ENCODE results near the gene NRXN3. TPM values are rescaled to one million over a fixed set of nuclear protein-coding genes. Genes with fewer than 3 reads are reported as not detected.

NRXN3 gene
- total RNA-seq, 2 donors from 2014 or later: 1.3 to 2.3 TPM

GRCh38 chr14:79027138-79027537 lies 857.0 kb downstream of the NRXN3 start:
- WGBS, 2 donors: 77% methylated on average over 3 of the region's 3 CpGs
- TF ChIP-seq POLR2A (IDR thresholded peaks at IDR 0.05) (no peak), CTCF (IDR thresholded peaks at IDR 0.05) (no peak)
- DNase-seq (no peak), ATAC-seq (no peak)
- Histone ChIP-seq H3K36me3 (replicated peaks in 1 of 2; ENCODE audit: insufficient read depth in 1 of 2, low read depth in 2 of 2) (no peaks in the 10 kb centered on the region), H3K9me3 (peaks cover 0 to 9% (median 0%) of the 10 kb centered on the region in 3 donors), H3K27ac (no peak overlapping the region), H3K27me3 (no peaks in the 10 kb centered on the region), H3K4me3 (no peak overlapping the region), H3K4me1 (no peaks in the 10 kb centered on the region)
- intact Hi-C loops (cut with DNase I): no loop called here

- intact Hi-C loops (cut with DNase I): no loop called here
Measured at GRCh38 chr14:79028281-79028680, 858.1 kb downstream of the NRXN3 start.

GRCh38 chr14:79036441-79036840 lies 866.3 kb downstream of the NRXN3 start:
- intact Hi-C loops (cut with DNase I): no loop called here
- WGBS, 2 donors: 67 to 84% methylated on average over 4 of the region's 4 CpGs
- no peak overlapping the region for H3K4me3 ChIP-seq
- H3K9me3 ChIP-seq: peaks cover 0 to 9% (median 0%) of the 10 kb centered on the region in 3 donors
- no peak for DNase-seq
- no peaks in the 10 kb centered on the region for H3K27me3 ChIP-seq
- H3K4me1 ChIP-seq: peaks cover 11% of the 10 kb centered on the region
- no peak overlapping the region for H3K27ac ChIP-seq
- no peaks in the 10 kb centered on the region for H3K36me3 ChIP-seq (replicated peaks in 1 of 2; ENCODE audit: insufficient read depth in 1 of 2, low read depth in 2 of 2)
- TF ChIP-seq CTCF (IDR thresholded peaks at IDR 0.05): no peak
- no peak for TF ChIP-seq POLR2A (IDR thresholded peaks at IDR 0.05)
- no peak for ATAC-seq

More at GRCh38 chr14:79028281-79028680, 858.1 kb downstream of the NRXN3 start:
- Histone ChIP-seq H3K27me3 (no peaks in the 10 kb centered on the region), H3K27ac (no peak overlapping the region), H3K9me3 (peaks cover 0 to 9% (median 0%) of the 10 kb centered on the region in 3 donors), H3K36me3 (replicated peaks in 1 of 2; ENCODE audit: insufficient read depth in 1 of 2, low read depth in 2 of 2) (no peaks in the 10 kb centered on the region), H3K4me1 (no peaks in the 10 kb centered on the region), H3K4me3 (no peak overlapping the region)
- no peak for ATAC-seq
- WGBS, 2 donors: 52 to 75% methylated on average over 3 of the region's 3 CpGs
- no peak for DNase-seq
- TF ChIP-seq CTCF (IDR thresholded peaks at IDR 0.05) (no peak), POLR2A (IDR thresholded peaks at IDR 0.05) (no peak)

GRCh38 chr14:79037106-79037505 lies 866.9 kb downstream of the NRXN3 start:
- no peak for TF ChIP-seq CTCF (IDR thresholded peaks at IDR 0.05)
- no peak for TF ChIP-seq POLR2A (IDR thresholded peaks at IDR 0.05)
- Histone ChIP-seq H3K27ac (no peak overlapping the region), H3K36me3 (replicated peaks in 1 of 2; ENCODE audit: insufficient read depth in 1 of 2, low read depth in 2 of 2) (no peaks in the 10 kb centered on the region), H3K4me3 (no peak overlapping the region), H3K9me3 (peaks cover 0 to 9% (median 0%) of the 10 kb centered on the region in 3 donors), H3K27me3 (no peaks in the 10 kb centered on the region), H3K4me1 (peaks cover 11% of the 10 kb centered on the region)
- intact Hi-C loops (cut with DNase I): no loop called here
- WGBS, 2 donors: 43 to 60% methylated on average over 3 of the region's 3 CpGs
- ATAC-seq (no peak), DNase-seq (peak in 1 of 4 donors; percentile 34)

GRCh38 chr14:79037593-79037992 lies 867.4 kb downstream of the NRXN3 start:
- TF ChIP-seq POLR2A (IDR thresholded peaks at IDR 0.05): no peak
- TF ChIP-seq CTCF (IDR thresholded peaks at IDR 0.05): no peak
- H3K36me3 ChIP-seq (replicated peaks in 1 of 2; ENCODE audit: insufficient read depth in 1 of 2, low read depth in 2 of 2): no peaks in the 10 kb centered on the region
- no peak overlapping the region for H3K27ac ChIP-seq
- no peak overlapping the region for H3K4me3 ChIP-seq
- peak; percentile 12 to 68 (median 39) for DNase-seq
- H3K27me3 ChIP-seq: no peaks in the 10 kb centered on the region
- ATAC-seq: peak; percentile 53
- 11 to 23% methylated on average over 7 of the region's 7 CpGs for WGBS, 2 donors
- peaks cover 0 to 9% (median 0%) of the 10 kb centered on the region in 3 donors for H3K9me3 ChIP-seq
- intact Hi-C loops (cut with DNase I): no loop called here
- peaks cover 11% of the 10 kb centered on the region for H3K4me1 ChIP-seq

All from body of pancreas (tissue), 4 donors.